ENCODE results near the gene IKZF3.
"Not testable (repeated sequence)": the region's sequence is repeated elsewhere in the genome, so short reads cannot be mapped to it uniquely, and the experiment has no call there.

IKZF3 gene

GRCh38 chr17:39855911-39856649 is 8.0 kb downstream of the IKZF3 start:
- not testable (repeated sequence) for DNase-seq

- DNase-seq = no peak
Measured at GRCh38 chr17:39854909-39855308, 9.2 kb downstream of the IKZF3 start.

- no peak for DNase-seq
Measured at GRCh38 chr17:39852239-39852638, 11.9 kb downstream of the IKZF3 start.

GRCh38 chr17:39850186-39850585 is 13.9 kb downstream of the IKZF3 start:
- not testable (repeated sequence) for DNase-seq

- no peak for DNase-seq
Measured at GRCh38 chr17:39848600-39848999, 15.5 kb downstream of the IKZF3 start.

- DNase-seq = no peak
Measured at GRCh38 chr17:39846205-39846604, 17.9 kb downstream of the IKZF3 start.

- DNase-seq = no peak
Measured at GRCh38 chr17:39845052-39845846, 18.9 kb downstream of the IKZF3 start.

- DNase-seq = no peak
Measured at GRCh38 chr17:39841134-39841683, 22.9 kb downstream of the IKZF3 start.

- DNase-seq = no peak
Measured at GRCh38 chr17:39838784-39839183, 25.3 kb downstream of the IKZF3 start.

GRCh38 chr17:39838057-39838456 is 26.1 kb downstream of the IKZF3 start:
- no peak for DNase-seq

- DNase-seq = no peak
Measured at GRCh38 chr17:39836117-39836516, 28.0 kb downstream of the IKZF3 start.

- no peak for DNase-seq
Measured at GRCh38 chr17:39835038-39835786, 28.9 kb downstream of the IKZF3 start.

- DNase-seq = no peak
Measured at GRCh38 chr17:39834017-39834416, 30.1 kb downstream of the IKZF3 start.

GRCh38 chr17:39831588-39831987 is 32.5 kb downstream of the IKZF3 start:
- no peak for DNase-seq

- DNase-seq = no peak
Measured at GRCh38 chr17:39828443-39828842, 35.7 kb downstream of the IKZF3 start.

- no peak for DNase-seq
Measured at GRCh38 chr17:39826334-39826733, 37.8 kb downstream of the IKZF3 start.

GRCh38 chr17:39823407-39824054 is 40.6 kb downstream of the IKZF3 start:
- DNase-seq = peak; percentile 35

- no peak for DNase-seq
Measured at GRCh38 chr17:39822051-39822451, 42.1 kb downstream of the IKZF3 start.

- no peak for DNase-seq
Measured at GRCh38 chr17:39820987-39821386, 43.1 kb downstream of the IKZF3 start.

GRCh38 chr17:39820541-39820940 is 43.6 kb downstream of the IKZF3 start:
- no peak for DNase-seq

- DNase-seq = no peak
Measured at GRCh38 chr17:39818358-39819000, 45.6 kb downstream of the IKZF3 start.

GRCh38 chr17:39816272-39816671 is 47.8 kb downstream of the IKZF3 start:
- DNase-seq = no peak
